DND-41 (cell line): ENCODE results near the gene RCOR1.

Source experiments
- CTCF ChIP-seq: IDR thresholded peaks from 2 replicates; pipeline ENCODE4 v1.5.1; 2012; ENCODE audit warnings: borderline replicate concordance, low read length, moderate library complexity, mild to moderate bottlenecking; ENCODE audit not compliant: poor library complexity, severe bottlenecking; ENCODE audit errors: extremely low read depth
- EZH2 ChIP-seq: IDR thresholded peaks from 3 replicates; pipeline ENCODE4 v1.6.1; 2012; ENCODE audit warnings: borderline replicate concordance, low read depth, mild to moderate bottlenecking, moderate library complexity, low read length, inconsistent platforms; ENCODE audit not compliant: severe bottlenecking

GRCh38 chr14:102736956-102737355 lies 144.5 kb downstream of the RCOR1 start:
- TF ChIP-seq CTCF (no peak), EZH2 (no peak)
